ENCODE measurements around the gene RIMS3. TPM values are rescaled to one million over a fixed set of nuclear protein-coding genes. Genes with fewer than 3 reads are reported as not detected.

The RIMS3 gene
- total RNA-seq, 1 experiment from 2014 or later: 4.2 TPM

DNA sequence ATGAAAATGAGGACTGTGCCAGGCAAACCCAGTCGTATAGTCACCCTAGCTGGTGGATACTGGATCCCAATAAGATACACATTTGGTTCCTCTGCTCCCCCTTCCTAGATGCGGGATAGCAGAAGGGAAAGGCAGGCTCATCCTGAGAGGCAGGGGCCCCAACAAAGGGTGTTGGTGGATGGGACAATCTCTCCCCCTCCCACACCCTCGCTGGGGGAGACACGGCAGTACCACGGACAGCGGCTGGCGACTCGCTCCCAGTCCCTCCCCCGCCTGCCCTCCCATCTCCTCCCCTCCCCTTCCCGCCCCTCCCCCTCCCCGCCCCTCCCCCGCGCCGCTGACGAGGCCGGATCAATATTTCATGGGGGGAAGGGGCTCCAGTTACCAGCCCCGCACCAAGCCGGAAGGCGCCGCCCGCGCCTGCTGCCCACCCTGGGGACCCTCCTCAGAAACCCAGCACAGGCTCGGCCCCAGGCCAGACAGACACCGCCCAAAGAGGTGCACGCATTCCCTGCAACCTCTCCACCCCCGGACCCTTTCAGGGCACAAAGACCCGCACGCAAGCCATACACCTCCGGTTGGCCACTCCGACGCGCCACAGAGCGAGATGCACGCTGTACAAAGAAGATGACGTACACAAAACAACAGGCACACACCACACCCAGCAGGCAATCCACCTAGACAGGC lies 11.5 kb downstream of the RIMS3 start:
- Histone ChIP-seq H3K9me3 (ENCODE audit: low read length) (no peaks in the 10 kb centered on the region), H3K27ac (ENCODE audit: low read length) (no peak overlapping the region), H3K9ac (ENCODE audit: low read length) (no peak overlapping the region), H3K79me2 (ENCODE audit: low read length) (no peaks in the 10 kb centered on the region), H2AFZ (ENCODE audit: low read length) (no peak overlapping the region), H3K4me3 (ENCODE audit: low read length) (no peak overlapping the region), H3K4me2 (ENCODE audit: low read depth, low read length, poor library complexity, severe bottlenecking) (no peak overlapping the region), H3K36me3 (ENCODE audit: insufficient read depth, low read length) (no peaks in the 10 kb centered on the region), H4K20me1 (ENCODE audit: insufficient read depth, low read depth, low read length) (peaks cover 4% of the 10 kb centered on the region; the same call in 1 of the 2 replicates), H3K4me1 (ENCODE audit: low read length) (no peaks in the 10 kb centered on the region), H3K27me3 (ENCODE audit: low read length) (no peaks in the 10 kb centered on the region), H3K9me2 (replicated peaks; ENCODE audit: insufficient read depth, low read length) (no peaks in the 10 kb centered on the region)
- no peak for DNase-seq

- Histone ChIP-seq H3K27ac (ENCODE audit: low read length) (no peak overlapping the region), H2AFZ (ENCODE audit: low read length) (no peak overlapping the region), H3K9me2 (replicated peaks; ENCODE audit: insufficient read depth, low read length) (no peaks in the 10 kb centered on the region), H3K9ac (ENCODE audit: low read length) (no peak overlapping the region), H3K9me3 (ENCODE audit: low read length) (no peaks in the 10 kb centered on the region), H3K4me1 (ENCODE audit: low read length) (no peaks in the 10 kb centered on the region), H3K4me2 (ENCODE audit: low read depth, low read length, poor library complexity, severe bottlenecking) (no peak overlapping the region), H4K20me1 (ENCODE audit: insufficient read depth, low read depth, low read length) (peaks cover 4% of the 10 kb centered on the region; the same call in 1 of the 2 replicates), H3K4me3 (ENCODE audit: low read length) (no peak overlapping the region), H3K79me2 (ENCODE audit: low read length) (no peaks in the 10 kb centered on the region), H3K36me3 (ENCODE audit: insufficient read depth, low read length) (no peaks in the 10 kb centered on the region), H3K27me3 (ENCODE audit: low read length) (no peaks in the 10 kb centered on the region)
- no peak for DNase-seq
Observed at GRCh38 chr1:40652979-40653378, 12.5 kb downstream of the RIMS3 start.

DNA sequence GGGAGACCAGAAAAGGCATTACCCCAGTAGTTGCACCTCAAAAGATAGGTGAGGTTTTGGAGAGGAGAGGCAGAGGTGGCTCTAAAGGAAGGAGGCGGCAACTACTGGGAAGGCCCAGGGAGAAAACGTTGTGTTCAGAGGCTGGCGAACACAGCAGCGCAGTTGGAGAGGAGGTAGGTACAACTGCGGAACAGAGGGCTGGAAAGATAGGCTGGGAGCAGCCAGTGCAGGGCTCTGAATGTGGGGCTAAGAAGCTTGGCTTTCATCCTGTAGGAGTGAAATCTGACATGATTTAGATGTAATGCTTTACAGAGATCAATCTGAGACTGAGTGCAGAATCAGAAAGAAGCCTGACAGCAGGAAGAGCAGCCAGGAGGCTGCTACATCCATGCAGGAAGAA lies 13.0 kb downstream of the RIMS3 start:
- Histone ChIP-seq H3K4me2 (ENCODE audit: low read depth, low read length, poor library complexity, severe bottlenecking) (no peak overlapping the region), H3K9me3 (ENCODE audit: low read length) (no peaks in the 10 kb centered on the region), H3K79me2 (ENCODE audit: low read length) (no peaks in the 10 kb centered on the region), H3K27ac (ENCODE audit: low read length) (no peak overlapping the region), H2AFZ (ENCODE audit: low read length) (no peak overlapping the region), H3K9me2 (replicated peaks; ENCODE audit: insufficient read depth, low read length) (no peaks in the 10 kb centered on the region), H4K20me1 (ENCODE audit: insufficient read depth, low read depth, low read length) (peaks cover 4% of the 10 kb centered on the region; the same call in 1 of the 2 replicates), H3K4me1 (ENCODE audit: low read length) (no peaks in the 10 kb centered on the region), H3K36me3 (ENCODE audit: insufficient read depth, low read length) (no peaks in the 10 kb centered on the region), H3K27me3 (ENCODE audit: low read length) (no peaks in the 10 kb centered on the region), H3K9ac (ENCODE audit: low read length) (no peak overlapping the region), H3K4me3 (ENCODE audit: low read length) (no peak overlapping the region)
- DNase-seq: no peak

- Histone ChIP-seq H3K9ac (ENCODE audit: low read length) (no peak overlapping the region), H3K79me2 (ENCODE audit: low read length) (no peaks in the 10 kb centered on the region), H2AFZ (ENCODE audit: low read length) (no peak overlapping the region), H3K27ac (ENCODE audit: low read length) (no peak overlapping the region), H3K27me3 (ENCODE audit: low read length) (no peaks in the 10 kb centered on the region), H3K4me1 (ENCODE audit: low read length) (no peaks in the 10 kb centered on the region), H3K9me2 (replicated peaks; ENCODE audit: insufficient read depth, low read length) (no peaks in the 10 kb centered on the region), H3K9me3 (ENCODE audit: low read length) (no peaks in the 10 kb centered on the region), H3K4me2 (ENCODE audit: low read depth, low read length, poor library complexity, severe bottlenecking) (no peak overlapping the region), H3K4me3 (ENCODE audit: low read length) (no peak overlapping the region), H4K20me1 (ENCODE audit: insufficient read depth, low read depth, low read length) (peaks cover 4% of the 10 kb centered on the region; the same call in 1 of the 2 replicates), H3K36me3 (ENCODE audit: insufficient read depth, low read length) (no peaks in the 10 kb centered on the region)
- DNase-seq: no peak
Observed at GRCh38 chr1:40651138-40651857, 14.2 kb downstream of the RIMS3 start.

GRCh38 chr1:40650075-40650474 lies 15.4 kb downstream of the RIMS3 start:
- peak; percentile 72 for DNase-seq
- Histone ChIP-seq H3K27me3 (ENCODE audit: low read length) (no peaks in the 10 kb centered on the region), H3K36me3 (ENCODE audit: insufficient read depth, low read length) (no peaks in the 10 kb centered on the region), H3K4me1 (ENCODE audit: low read length) (no peaks in the 10 kb centered on the region), H3K4me3 (ENCODE audit: low read length) (no peak overlapping the region), H3K9me3 (ENCODE audit: low read length) (no peaks in the 10 kb centered on the region), H3K79me2 (ENCODE audit: low read length) (no peaks in the 10 kb centered on the region), H3K4me2 (ENCODE audit: low read depth, low read length, poor library complexity, severe bottlenecking) (no peak overlapping the region), H2AFZ (ENCODE audit: low read length) (no peak overlapping the region), H3K9me2 (replicated peaks; ENCODE audit: insufficient read depth, low read length) (no peaks in the 10 kb centered on the region), H3K9ac (ENCODE audit: low read length) (no peak overlapping the region), H4K20me1 (ENCODE audit: insufficient read depth, low read depth, low read length) (peaks cover 4% of the 10 kb centered on the region; the same call in 1 of the 2 replicates), H3K27ac (ENCODE audit: low read length) (no peak overlapping the region)

- Histone ChIP-seq H3K4me1 (ENCODE audit: low read length) (no peaks in the 10 kb centered on the region), H3K79me2 (ENCODE audit: low read length) (no peaks in the 10 kb centered on the region), H3K36me3 (ENCODE audit: insufficient read depth, low read length) (no peaks in the 10 kb centered on the region), H3K27me3 (ENCODE audit: low read length) (no peaks in the 10 kb centered on the region), H3K4me3 (ENCODE audit: low read length) (no peak overlapping the region), H3K9ac (ENCODE audit: low read length) (no peak overlapping the region), H3K27ac (ENCODE audit: low read length) (no peak overlapping the region), H4K20me1 (ENCODE audit: insufficient read depth, low read depth, low read length) (peaks cover 4% of the 10 kb centered on the region; the same call in 1 of the 2 replicates), H2AFZ (ENCODE audit: low read length) (no peak overlapping the region), H3K4me2 (ENCODE audit: low read depth, low read length, poor library complexity, severe bottlenecking) (no peak overlapping the region), H3K9me2 (replicated peaks; ENCODE audit: insufficient read depth, low read length) (no peaks in the 10 kb centered on the region), H3K9me3 (ENCODE audit: low read length) (no peaks in the 10 kb centered on the region)
- no peak for DNase-seq
Observed at GRCh38 chr1:40649592-40649930, 15.9 kb downstream of the RIMS3 start.

DNA sequence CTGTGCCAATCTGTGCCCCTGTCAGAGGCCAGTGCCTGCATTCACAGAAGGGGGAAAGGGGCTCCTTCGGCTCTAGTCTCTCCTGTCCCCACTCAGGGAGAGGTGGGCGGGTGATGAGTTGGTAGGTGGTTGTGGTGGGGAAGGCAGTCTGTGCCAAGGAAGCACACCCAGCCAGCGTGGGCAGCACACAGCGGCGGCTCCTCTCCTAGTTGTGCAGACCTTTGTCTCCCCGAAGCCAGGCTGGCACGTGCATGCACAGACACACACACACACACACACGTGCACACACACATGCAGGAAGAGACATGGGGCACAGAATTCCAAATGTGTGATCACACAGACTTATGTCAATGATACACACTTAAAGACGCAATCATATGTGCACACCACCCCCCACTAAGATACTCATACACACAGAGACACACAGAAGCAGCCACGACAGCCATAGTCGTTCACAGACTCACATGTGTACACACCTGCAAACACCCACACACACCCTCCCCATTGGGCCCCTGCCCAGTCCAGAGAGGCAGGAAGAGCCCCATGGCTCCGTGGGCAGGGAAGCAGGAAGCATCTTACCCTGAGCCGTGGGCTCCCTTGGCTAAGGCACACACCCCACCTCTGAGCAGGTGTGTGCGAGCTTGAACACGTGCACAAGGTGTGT lies 16.4 kb downstream of the RIMS3 start:
- Histone ChIP-seq H3K27me3 (ENCODE audit: low read length) (no peaks in the 10 kb centered on the region), H3K4me1 (ENCODE audit: low read length) (no peaks in the 10 kb centered on the region), H3K4me2 (ENCODE audit: low read depth, low read length, poor library complexity, severe bottlenecking) (no peak overlapping the region), H3K36me3 (ENCODE audit: insufficient read depth, low read length) (no peaks in the 10 kb centered on the region), H3K4me3 (ENCODE audit: low read length) (no peak overlapping the region), H4K20me1 (ENCODE audit: insufficient read depth, low read depth, low read length) (peaks cover 4% of the 10 kb centered on the region; the same call in 1 of the 2 replicates), H3K79me2 (ENCODE audit: low read length) (no peaks in the 10 kb centered on the region), H3K9ac (ENCODE audit: low read length) (no peak overlapping the region), H3K9me2 (replicated peaks; ENCODE audit: insufficient read depth, low read length) (no peaks in the 10 kb centered on the region), H3K9me3 (ENCODE audit: low read length) (no peaks in the 10 kb centered on the region), H3K27ac (ENCODE audit: low read length) (no peak overlapping the region), H2AFZ (ENCODE audit: low read length) (no peak overlapping the region)
- DNase-seq: no peak

GRCh38 chr1:40648200-40648599 lies 17.3 kb downstream of the RIMS3 start:
- no peak for DNase-seq
- Histone ChIP-seq H3K79me2 (ENCODE audit: low read length) (no peaks in the 10 kb centered on the region), H3K27me3 (ENCODE audit: low read length) (no peaks in the 10 kb centered on the region), H3K9ac (ENCODE audit: low read length) (no peak overlapping the region), H3K9me3 (ENCODE audit: low read length) (no peaks in the 10 kb centered on the region), H3K27ac (ENCODE audit: low read length) (no peak overlapping the region), H3K4me2 (ENCODE audit: low read depth, low read length, poor library complexity, severe bottlenecking) (no peak overlapping the region), H3K4me1 (ENCODE audit: low read length) (no peaks in the 10 kb centered on the region), H3K36me3 (ENCODE audit: insufficient read depth, low read length) (no peaks in the 10 kb centered on the region), H4K20me1 (ENCODE audit: insufficient read depth, low read depth, low read length) (peaks cover 4% of the 10 kb centered on the region; the same call in 1 of the 2 replicates), H3K4me3 (ENCODE audit: low read length) (no peak overlapping the region), H2AFZ (ENCODE audit: low read length) (no peak overlapping the region), H3K9me2 (replicated peaks; ENCODE audit: insufficient read depth, low read length) (no peaks in the 10 kb centered on the region)

Data from Karpas-422 (cell line).